ENCODE results near the gene TLCD3B.
"Not testable (repeated sequence)": the region's sequence is repeated elsewhere in the genome, so short reads cannot be mapped to it uniquely, and the experiment has no call there.

Gene TLCD3B

DNA sequence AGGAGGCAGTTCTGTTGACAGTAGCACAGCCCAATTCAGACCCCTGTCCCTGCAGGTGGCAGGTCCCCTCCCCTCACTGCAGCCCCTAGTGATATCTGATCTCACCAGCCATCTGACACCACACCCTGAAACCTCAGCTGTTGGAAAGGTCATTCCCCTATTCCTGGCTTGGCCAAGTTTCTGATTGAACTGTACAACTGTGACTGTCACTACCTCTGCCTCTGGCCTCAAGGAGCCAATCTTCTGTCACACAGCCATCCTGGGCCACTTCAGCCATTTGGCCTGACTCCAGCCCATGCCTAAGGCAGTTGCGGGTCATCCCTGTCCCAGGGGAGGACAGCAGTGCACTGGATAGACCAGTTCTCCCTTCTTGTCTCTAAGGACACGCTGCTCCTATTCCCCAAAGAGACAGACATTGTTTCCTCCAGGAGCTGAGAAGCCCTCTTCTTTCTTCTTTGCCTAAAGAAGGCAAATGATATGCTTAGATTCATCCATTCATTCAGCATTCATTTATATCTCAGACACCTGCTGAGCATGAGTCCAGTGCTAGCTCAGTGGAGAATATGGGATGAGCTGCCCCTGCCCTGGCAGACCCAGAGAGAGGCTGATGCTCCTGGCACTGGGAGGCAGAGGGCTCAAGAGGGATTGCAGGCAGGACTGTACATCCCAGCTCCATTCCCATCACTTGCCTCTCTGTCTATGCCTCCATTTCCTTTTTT, 29.9 kb upstream of the TLCD3B start:
- DNase-seq (ENCODE audit: low spot score): no peak

DNA sequence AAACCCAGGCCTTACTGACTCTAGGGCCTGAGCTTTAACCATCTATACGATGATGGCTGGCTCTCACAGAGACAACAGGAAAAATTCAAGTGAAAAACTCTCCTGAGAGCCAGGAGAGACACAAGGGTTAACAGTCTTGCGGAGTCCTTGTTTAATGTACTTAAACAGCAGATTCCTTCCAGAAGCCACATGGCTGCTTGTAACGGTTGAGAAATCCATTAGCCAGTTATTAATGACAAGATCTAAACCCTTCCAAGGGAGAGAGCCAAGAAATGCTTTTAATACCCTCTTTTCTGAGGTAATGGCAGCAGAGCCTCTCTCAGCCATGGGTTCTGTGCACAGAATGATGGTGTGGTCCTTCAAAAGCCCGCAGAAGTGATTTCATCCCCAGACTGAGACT, 29.3 kb upstream of the TLCD3B start:
- no peak for DNase-seq (ENCODE audit: low spot score)

DNA sequence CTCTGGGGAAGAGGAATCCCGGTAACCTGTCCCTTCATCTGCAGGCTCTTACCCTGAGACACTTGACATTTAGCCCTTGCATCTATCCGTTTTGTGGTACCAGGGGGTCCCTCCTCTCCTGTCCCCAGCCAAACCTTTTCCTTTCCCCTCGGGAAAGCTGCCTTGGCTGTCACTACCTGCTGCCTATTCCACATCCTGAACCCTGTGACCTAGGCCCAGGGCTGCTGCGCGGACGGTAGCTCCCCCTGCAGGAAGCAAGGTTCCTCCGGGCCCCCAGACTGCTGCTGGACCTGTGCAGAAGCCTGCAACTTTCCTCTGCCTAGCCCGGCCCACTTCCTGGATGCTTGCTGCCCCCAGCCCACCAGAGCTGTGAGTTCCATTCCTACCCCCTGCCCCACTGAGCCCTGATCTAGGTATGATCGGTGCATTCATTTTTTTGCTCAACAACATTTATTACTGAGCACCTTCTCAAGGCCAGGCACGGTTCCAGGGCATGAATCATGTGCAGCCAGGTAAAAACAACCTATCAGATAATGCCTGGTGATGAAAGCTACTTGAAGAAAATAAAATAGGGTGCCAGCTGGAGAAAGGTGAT, 24.0 kb upstream of the TLCD3B start:
- no peak for DNase-seq (ENCODE audit: low spot score)

DNA sequence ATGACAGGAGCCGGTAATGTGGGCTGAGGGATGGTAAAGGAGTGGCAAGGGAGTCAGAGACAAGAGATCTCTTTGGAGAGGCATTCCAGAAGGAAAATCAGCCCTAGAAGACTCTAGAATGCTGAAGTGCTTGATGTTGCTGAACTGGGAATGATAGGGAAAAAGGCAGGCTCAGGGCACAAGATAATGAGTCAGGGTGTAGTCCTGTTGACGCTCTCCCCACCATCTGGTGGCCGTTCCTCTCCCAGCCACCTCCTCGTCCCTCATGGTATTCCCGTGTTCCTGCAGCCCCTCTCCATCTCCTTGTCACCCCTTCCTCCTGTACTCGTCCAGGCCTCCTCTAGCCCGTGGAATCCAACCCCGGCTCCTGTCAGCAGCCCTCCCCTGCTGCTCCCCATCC, 23.4 kb upstream of the TLCD3B start:
- DNase-seq (ENCODE audit: low spot score): no peak

DNA sequence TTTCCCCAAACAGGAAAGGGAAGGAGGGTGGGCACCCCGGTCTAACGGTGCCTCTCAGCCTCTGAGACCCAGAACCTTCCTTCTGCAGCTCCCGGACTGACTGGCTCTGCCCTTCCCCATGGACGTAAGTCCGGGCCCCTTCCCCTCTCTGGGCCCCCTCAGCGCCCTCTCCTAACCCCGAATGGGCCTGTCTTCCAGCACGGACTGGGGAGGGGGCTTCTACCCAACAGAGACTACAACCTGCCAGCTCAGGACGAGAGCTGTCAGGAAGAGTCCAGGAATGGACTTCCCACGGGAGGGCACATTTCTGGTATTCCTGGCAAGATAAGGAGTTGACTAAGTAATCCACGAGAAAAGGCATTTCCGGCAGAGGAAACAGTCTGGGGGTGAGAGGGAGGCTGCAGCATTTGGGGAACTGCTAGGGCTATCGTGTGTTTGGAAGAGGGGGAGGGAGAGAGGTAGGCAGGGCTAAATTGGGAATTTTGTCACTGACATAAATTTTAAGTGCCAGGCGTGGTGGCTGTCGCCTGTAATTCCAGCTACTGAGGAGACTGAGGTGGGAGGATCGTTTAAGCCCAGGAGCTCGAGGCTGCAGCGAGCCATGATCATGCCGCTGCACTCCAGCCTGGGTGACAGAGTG, 22.4 kb upstream of the TLCD3B start:
- DNase-seq (ENCODE audit: low spot score): no peak

DNA sequence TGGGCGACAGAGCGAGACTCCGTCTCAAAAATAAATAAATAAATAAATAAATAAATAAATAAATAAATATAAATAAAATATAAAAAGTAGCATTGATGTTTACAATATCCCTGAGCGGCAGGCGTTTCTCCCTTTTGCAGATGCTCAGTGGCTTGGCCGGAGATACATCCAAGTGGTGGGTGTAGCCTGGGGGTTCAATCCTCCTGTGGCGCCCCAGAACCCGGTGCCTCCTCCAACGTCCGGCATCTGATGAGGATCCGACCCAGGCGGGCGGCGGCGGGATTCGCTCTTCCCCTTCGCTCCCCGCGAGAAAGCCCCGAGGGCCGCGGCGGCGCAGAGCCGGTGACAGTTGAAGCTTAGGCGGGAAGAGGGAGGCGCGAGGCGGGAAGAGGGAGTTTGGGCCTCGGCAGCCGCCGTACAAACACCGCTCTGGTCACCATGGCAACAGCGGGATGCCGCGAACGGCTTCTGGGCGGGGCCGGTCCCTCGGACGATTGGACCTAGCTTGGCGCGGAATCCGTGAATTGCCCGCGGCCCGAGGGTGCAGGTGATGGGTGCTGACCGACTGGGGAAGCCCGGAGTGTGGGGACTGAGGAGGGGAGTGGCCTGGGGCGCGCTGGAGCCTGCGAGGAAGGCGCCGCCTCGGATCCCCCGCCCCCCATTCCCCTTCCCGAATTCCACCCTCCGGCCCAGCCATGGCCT, 21.8 kb upstream of the TLCD3B start:
- DNase-seq (ENCODE audit: low spot score): peak; percentile 97

DNA sequence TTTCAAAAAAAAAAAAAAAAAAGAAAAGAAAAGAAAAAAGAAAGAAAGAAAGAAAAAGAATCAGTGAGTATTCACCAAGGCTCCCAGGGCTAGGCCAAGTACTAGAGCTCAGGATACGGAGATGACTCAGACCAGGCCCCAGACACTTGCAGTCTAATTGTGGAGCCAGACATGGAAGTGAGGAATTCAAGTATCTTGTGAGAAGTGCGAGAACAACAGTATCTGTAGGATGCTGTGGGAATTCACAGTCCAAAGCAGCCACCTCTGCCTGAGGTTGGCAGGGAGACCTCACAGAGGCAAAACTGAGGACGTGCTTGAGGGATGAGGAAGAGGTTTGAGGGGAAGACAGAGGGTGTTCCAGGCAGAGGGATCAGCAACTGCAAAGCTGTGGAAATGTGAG, 20.4 kb upstream of the TLCD3B start:
- no peak for DNase-seq (ENCODE audit: low spot score)

DNA sequence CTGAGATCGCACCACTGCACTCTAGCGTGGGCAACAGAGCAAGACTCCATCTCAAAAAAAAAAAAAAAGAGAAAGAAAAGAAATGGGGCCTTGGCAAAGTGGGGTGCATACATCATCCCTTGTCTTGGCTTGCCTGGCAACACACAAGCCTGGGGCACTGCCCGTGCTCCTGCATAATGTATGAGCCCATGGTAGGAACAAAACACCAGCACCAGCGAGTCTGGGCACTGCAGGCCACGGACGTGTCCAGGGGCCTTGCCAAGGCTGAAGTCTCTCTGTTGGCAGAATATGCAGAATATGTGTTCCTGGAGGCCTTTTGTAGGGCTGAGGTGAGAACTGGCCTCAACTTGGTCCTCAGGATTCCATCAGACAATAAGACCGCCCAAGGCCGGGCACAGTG, 18.8 kb upstream of the TLCD3B start:
- no peak for DNase-seq (ENCODE audit: low spot score)

DNA sequence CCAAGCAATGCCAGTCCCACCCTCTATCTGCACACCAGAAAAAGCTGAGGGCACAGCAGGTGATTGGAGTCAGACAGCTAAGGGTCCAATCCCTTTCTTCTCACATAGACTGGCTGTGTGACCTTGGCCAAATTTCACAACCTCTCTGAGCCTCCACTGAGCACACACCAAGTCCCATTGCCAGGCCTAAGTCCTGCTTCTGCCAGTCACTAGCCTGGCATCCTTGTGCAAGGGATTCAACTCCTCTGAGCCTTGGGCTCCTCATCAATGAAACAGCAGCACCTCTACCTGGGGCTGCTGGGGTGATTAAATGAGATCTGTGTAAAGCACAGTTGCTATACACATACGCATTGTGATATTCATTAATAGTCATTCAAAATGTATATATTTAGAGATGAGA, 15.5 kb upstream of the TLCD3B start:
- no peak for DNase-seq (ENCODE audit: low spot score)

DNA sequence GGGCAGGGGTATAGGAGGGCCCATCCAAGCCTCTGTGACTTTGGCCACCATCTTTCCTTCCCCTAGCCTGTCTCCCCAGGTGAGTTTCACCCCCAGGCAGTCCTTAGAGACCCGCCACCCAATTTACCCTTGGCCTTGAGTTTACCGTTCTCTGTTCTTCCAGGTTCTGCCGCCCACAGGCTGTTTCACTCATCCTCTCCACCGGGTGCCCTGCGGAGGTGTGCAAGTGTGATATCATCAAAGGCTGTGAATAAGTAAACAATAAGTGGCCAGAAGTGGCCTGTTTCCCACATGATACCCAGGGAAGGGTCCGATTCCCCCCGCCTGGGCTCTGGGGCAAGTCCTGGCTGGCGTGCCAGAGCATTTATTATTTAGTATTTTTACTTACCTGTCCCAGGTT, 15.1 kb upstream of the TLCD3B start:
- DNase-seq (ENCODE audit: low spot score): no peak

DNA sequence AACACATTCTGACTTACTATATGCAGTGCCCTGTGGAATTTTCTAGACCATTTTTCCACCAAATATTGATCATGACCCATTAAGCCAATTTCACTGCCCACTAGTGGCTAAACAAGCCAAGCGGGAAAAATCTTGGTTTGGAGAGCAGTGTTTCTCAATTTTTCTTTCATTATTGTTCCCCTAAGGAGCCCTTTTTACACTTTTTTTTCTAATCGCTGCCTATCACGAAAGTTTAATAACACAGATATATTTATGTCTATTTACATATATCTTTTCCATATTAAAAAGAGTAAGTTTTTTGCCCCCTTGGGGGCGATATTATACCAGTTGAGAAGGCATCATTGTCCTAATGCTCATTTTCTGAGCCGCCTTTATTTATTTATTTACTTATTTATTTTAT, 10.8 kb upstream of the TLCD3B start:
- DNase-seq (ENCODE audit: low spot score): no peak

DNA sequence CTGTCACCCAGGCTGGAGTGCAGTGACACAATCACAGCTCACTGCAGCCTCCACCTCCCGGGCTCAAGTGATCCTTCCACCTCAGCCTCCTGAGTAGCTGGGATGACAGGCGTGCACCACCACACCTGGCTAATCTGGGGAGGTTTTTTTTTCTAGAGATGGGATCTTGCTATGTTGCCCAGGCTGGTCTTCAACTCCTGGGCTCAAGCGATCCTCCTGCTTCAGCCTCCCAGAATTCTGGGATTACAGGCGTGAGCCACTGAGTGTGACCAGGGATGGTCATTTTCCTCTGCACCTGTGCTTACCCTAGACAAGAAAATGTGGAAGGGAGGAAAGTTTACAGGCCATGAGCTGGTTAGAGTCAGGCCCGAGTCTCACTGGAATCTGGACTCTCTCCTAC, 9.6 kb upstream of the TLCD3B start:
- DNase-seq (ENCODE audit: low spot score): not testable (repeated sequence)

DNA sequence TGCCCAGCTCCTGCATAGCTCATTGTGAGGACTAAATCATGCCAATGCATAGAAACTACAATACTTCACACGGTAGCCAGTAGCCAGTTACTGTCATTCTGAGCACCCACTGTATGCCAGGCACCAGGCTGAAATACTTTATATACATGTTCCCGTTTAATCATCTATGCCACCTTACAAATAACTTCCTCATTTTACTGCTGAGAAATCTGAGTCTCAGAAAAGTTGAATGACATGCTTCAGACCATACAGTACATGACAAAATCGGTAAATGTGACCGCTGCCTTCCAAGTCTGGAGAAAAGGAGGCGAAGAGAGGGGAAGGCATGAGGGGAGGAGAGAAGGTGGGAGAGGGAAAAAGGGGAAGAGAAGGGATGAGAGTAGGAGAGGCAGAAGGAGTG, 9.2 kb upstream of the TLCD3B start:
- no peak for DNase-seq (ENCODE audit: low spot score)

DNA sequence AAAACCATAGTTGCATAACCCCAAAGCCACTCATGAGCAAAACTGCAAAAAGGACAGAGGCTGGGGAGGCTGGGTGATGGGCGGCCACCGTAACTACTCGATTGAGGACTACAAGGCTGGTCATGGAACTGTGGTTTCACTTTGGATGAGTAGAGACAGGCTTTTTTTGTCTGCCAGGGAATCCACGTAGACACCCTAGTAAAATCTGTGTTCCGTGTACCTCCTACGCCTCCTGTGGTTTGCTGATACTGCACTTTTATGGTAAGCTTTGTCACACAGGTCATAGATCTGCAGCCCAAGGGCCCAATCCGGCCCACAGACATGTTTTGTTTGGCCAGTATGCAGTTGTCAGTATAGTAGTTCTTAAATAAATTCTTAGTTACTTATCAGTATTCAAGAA, 2.2 kb upstream of the TLCD3B start:
- DNase-seq (ENCODE audit: low spot score): no peak

DNA sequence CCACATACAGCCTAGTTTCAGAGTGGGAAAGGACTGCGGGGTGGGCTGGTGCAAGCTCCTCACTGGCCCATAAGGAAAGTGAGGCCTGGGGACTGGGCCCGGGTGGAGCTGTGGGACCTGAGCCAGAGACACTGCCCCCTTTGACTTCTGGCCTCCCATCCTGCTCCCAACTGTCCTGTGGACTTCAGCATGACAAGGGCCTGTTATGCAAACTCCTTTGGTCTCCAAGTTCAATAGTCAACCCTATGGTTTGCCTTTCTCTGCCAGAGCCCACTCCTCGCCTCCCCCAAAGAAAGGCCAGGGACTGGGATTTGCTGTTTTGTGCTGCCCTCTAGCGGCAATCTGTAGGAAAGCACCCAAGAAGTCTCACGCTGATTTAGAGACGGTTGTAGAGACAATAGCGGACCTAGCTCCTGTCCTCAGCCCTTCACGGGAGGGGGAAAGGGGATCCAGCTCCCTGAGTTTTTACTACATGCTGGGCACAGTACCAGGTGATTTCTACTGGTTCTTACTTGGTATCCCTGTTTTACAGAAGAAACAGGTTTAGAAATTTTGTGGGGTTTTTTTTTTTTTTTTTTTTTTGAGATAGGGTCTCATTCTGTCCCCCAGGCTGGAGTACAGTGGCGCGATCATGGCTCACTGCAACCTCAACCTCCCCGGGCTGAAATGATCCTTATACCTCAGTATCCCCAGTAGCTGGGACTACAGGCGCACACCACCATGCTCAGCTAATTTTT, 1.2 kb upstream of the TLCD3B start:
- no peak for DNase-seq (ENCODE audit: low spot score)

DNA sequence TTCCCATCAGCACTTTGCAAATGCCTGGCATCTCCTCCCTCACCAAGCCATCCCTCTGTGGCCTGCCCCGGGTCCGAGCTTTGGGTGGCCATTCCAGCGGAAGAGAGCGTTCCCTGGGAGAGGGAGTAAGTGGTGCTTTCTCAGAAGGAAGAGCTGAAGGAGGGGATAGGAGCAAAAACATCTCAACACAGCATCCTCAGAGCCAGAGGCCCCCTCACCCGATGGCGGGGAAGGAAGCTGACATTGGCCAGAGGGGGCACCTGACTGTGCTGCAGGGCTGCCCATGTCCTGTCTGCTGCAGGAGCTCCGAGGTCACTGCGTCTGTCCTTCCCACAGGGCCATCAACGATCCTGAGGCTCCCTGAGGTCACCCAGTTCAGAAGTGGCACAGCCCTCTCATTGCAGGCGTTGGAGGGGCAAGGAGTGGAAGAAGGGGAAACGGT, 427 bp upstream of the TLCD3B start:
- no peak for DNase-seq (ENCODE audit: low spot score)

DNA sequence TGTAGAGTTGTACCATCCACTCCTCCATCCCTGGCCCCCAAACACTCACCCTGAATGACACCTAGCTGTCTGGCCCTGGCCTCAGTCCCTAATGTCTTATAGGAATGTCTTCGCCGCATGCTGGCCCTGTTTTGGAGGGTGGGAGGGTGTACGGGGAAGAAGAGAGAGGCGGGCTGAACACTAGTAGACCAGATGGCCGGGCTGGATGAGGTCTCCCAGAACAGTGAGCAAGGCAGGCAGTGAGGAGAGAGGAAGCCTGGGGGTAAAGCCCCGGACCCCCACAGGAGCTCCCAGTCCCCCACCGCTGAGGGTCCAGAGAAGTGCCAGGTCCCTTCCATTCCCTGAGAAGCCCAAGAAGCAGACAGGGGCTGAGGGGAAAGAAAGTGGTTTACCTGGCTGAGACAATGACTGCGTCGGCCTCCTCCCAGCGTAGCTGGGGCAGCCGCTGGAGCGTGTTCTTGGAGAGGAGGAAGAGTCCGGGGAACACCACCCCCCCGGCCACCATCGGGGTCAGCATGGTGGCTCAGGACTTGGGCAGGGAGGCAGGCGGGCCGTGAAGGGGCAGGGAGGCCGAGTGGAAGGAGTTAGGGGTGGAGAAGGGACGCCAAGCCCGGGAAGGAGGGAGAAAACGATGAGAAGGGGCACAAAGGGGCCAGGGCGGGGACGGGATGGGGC, 923 bp downstream of the TLCD3B start:
- DNase-seq (ENCODE audit: low spot score): no peak

DNA sequence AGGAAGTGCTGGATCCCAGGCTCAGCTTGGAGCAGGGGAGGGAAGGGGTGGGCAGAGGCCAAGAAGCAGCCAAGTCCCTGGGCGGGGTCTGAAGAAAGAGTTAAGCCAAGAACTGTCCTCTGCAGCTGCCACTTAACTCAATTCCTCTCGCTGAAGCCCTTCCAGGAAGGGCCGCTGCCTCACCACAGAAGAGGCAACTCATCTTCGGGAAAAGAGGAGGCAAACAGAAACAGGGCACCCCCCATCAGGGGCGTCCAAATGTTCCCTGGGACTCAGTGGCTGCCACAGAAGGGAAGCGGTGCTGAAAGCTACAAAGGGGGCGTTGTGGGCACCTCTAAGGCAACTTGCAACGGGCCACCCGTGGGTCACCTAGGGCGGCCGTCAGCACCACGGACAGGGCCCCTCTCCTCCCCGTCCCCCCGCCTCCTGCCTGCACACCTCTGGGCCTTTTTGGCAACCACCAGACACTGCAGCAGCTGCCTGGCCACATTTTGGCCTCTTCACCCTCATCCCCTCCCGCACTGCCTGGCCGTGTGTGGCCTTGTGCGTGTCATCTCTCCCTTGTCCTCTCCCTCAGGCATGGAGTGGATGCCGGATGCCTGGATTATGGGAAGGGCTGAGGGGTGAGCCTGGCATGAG, 2.5 kb downstream of the TLCD3B start:
- no peak for DNase-seq (ENCODE audit: low spot score)

DNA sequence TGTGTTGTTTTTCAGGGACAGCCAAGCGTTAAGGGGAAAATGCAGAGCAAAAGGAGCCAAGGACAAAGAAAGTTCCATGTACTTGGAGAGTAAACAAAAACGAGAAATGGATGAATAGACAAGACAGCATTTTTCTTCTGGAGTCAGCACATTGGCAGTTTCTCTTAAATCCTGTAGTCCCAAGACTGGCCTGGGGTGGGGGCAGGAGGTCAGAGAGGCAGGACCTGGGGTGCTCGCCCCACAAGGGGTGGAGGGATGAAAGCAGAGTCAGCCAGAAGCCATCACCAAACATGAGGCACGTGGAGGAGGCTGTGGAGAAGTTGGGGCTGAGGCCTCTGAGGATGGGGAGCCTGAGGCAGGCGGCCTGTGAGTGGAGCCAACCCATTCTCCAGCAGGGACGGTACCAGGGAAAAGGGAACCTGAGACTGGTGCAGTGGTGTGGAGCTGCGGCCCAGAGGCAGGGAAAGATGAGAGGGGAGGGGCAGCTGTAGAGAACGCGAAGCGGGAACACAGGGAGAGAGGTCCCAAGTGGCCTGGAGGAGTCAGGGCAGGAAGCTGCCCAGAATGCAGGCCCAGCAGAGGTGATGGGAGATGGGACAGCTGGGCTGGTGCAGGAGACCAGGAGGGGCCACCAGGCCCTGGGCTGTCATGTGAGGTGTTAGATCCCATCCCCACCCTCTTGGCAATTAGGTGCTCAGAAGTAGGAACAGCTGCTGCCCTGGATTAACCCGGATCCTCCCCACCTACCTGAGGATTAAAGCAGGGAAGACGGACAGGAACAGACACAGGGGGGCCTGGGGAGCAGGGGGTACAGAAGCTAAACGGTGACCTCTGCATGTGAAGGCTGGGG, 3.3 kb downstream of the TLCD3B start:
- no peak for DNase-seq (ENCODE audit: low spot score)

DNA sequence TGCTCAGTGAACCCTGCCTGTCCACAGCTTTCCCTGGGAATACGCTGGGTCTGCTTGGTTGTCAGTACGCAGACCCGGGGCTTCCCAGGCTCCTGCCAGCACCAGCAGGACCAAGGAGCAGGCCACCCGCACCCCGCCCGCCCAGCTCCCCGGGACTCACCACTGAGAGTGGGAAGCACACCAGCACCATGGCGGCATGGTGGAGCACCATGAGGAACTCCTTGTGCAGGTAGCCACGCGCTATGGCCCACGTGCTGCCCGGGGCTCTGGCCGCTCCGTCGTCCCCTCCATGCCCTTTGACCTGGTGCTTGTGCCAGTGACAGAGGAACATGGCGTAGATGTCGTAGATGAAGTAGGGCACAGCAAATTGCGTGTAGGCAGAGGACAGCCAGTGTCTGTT, 4.6 kb downstream of the TLCD3B start:
- DNase-seq (ENCODE audit: low spot score): no peak

Data from left forelimb (tissue), 1 donor.